GM12878 (cell line): ENCODE measurements around the gene DUS2. TPM values are rescaled to one million over a fixed set of nuclear protein-coding genes. Genes with fewer than 3 reads are reported as not detected.
A peak's percentile ranks its signal among the peaks of the same experiment; 100 is the strongest.

Experiments used
- ATAC-seq: fragments of 200-7000 bp; cut with Tn5 transposase; 3 replicates; pipeline ENCODE4 v1.9.1; 2020; ENCODE audit warnings: mild to moderate bottlenecking, moderate library complexity
- BruUV-seq: library from RNA; stranded (reverse); fragments of 400-500 nt; replicated peaks from 2 replicates; lab custom pipeline; 2021; lab: Mats Ljungman, UMichigan
- CTCF ChIA-PET: fragments of 300-600 bp; sonication (Branson Sonifier 250); formaldehyde crosslinking; extraction: SDS; loops from one replicate; lab custom pipeline; 2021; ENCODE audit warnings: inconsistent platforms; lab: Yijun Ruan, JAX
- POLR2A ChIA-PET: fragments of 350-600 bp; formaldehyde crosslinking; extraction: SDS; loops from one replicate; lab custom pipeline; 2021; ENCODE audit warnings: inconsistent platforms; lab: Charles Lee
- RAD21 ChIA-PET: fragments of 300-600 bp; sonication (Branson Sonifier 250); formaldehyde crosslinking; loops from one replicate; lab custom pipeline; 2023; ENCODE audit warnings: antibody characterized with exemption; ENCODE audit not compliant: unreplicated experiment; lab: Charles Lee
- SMC1A ChIA-PET: fragments of 300-600 bp; sonication (Branson Sonifier 250); formaldehyde crosslinking; loops from one replicate; lab custom pipeline; 2023; ENCODE audit not compliant: unreplicated experiment, uncharacterized antibody; lab: Charles Lee
- DNase-seq: peaks from one replicate; pipeline ENCODE4 v3.0.0-alpha.2; 2011; ENCODE audit warnings: low read depth, low spot score
- FAIRE-seq: peaks from 3 replicates; lab custom pipeline; 2011; peaks lifted over from hg19 to GRCh38; lab: Jason Lieb, UNC
- H2AFZ ChIP-seq: 2 replicates; pipeline ENCODE4 v1.6.0; 2011; ENCODE audit warnings: low read depth, low read length, control low read depth; ENCODE audit not compliant: control insufficient read depth
- H3K27ac ChIP-seq: 2 replicates; pipeline ENCODE4 v1.5.1; 2011; ENCODE audit warnings: control low read depth; ENCODE audit not compliant: control insufficient read depth, insufficient read depth
- H3K27me3 ChIP-seq, 2 experiments: replicated peaks in 1 of 2; 2 replicates each; pipeline versions ENCODE4 v1.6.0 to v1.6.1; 2011; ENCODE audit warnings: low read length in 1 of 2; ENCODE audit not compliant: control insufficient read depth in 2 of 2, insufficient read depth in 2 of 2
- H3K36me3 ChIP-seq, 2 experiments: 2 replicates each; pipeline ENCODE4 v1.5.1; 2011; ENCODE audit warnings: low read length in 1 of 2; ENCODE audit not compliant: control insufficient read depth in 2 of 2, insufficient read depth in 2 of 2
- H3K4me1 ChIP-seq: 2 replicates; pipeline ENCODE4 v1.6.1; 2011; ENCODE audit warnings: mild to moderate bottlenecking, low read length, moderate library complexity, mixed read lengths; ENCODE audit not compliant: control insufficient read depth, insufficient read depth
- H3K4me2 ChIP-seq: 2 replicates; pipeline ENCODE4 v1.6.0; 2011; ENCODE audit warnings: control low read depth; ENCODE audit not compliant: control insufficient read depth, insufficient read depth
- H3K4me3 ChIP-seq: fragments of 200-600 bp; sonication (generic); 2 replicates; pipeline ENCODE4 v1.5.1; 2016
- H3K79me2 ChIP-seq: 2 replicates; pipeline ENCODE4 v1.6.0; 2011; ENCODE audit warnings: low read length; ENCODE audit not compliant: control insufficient read depth, insufficient read depth
- H3K9ac ChIP-seq: 2 replicates; pipeline ENCODE4 v1.8.0; 2011; ENCODE audit warnings: low read length, control low read depth, mixed read lengths; ENCODE audit not compliant: control insufficient read depth, insufficient read depth
- H3K9me3 ChIP-seq: replicated peaks from 3 replicates; pipeline ENCODE4 v1.5.1; 2011; ENCODE audit warnings: mild to moderate bottlenecking, low read length; ENCODE audit not compliant: control insufficient read depth, insufficient read depth
- H4K20me1 ChIP-seq: 2 replicates; pipeline ENCODE4 v1.6.0; 2011; ENCODE audit not compliant: control insufficient read depth, insufficient read depth
- PML ChIP-seq: IDR thresholded peaks from 2 replicates; pipeline ENCODE4 v1.6.1; 2012; ENCODE audit warnings: low read length, inconsistent platforms
- RAD21 ChIP-seq: IDR thresholded peaks from 2 replicates; pipeline ENCODE4 v1.6.1; 2011; ENCODE audit warnings: mild to moderate bottlenecking, low read depth, low read length, moderate library complexity; ENCODE audit not compliant: insufficient read depth
- SMC3 ChIP-seq: IDR thresholded peaks from 2 replicates; pipeline ENCODE4 v1.6.1; 2011; ENCODE audit warnings: low read length, improper control_type of control experiment, borderline replicate concordance
- WGBS: methylation state at CpG from one replicate; pipeline ENCODE4 v1.1.6; 2016; ENCODE audit warnings: low lambda C conversion rate; ENCODE audit not compliant: insufficient replicate concordance, insufficient coverage; ENCODE audit errors: missing lambda C conversion rate; 5-methylcytosine and 5-hydroxymethylcytosine counted together
- in situ Hi-C: fragments of 300-500 bp; cut with MboI; formaldehyde crosslinking; loops from 9 replicates; pipeline ENCODE4 v1.14.3; 2018; ENCODE audit warnings: mixed read lengths
- intact Hi-C: fragments of 100-400 bp; cut with micrococcal nuclease; formaldehyde crosslinking; loops from one replicate; pipeline ENCODE4 v1.14.2; 2022; ENCODE audit not compliant: unreplicated experiment
- polyA plus RNA-seq, 11 experiments: library from polyadenylated mRNA; depleted of rRNA in 4 of 11; unstranded in 6 of 11; stranded (reverse) in 5 of 11; fragments of >200 nt; fragmentation: Nextera tagmentation in 4 of 11; fragmentation: Illumina TruSeq in 1 of 11; extraction: Ambion mirVana in 4 of 11; extraction: Trizol in 1 of 11; gene quantifications; 1 replicate in 1 of 11; 2 replicates in 10 of 11; pipeline versions ENCODE4 v1.2.1 to v1.2.3, GENCODE V29; 2011 to 2016; ENCODE audit warnings: inconsistent platforms in 2 of 11, missing spikeins in 2 of 11, low read depth in 1 of 11
- total RNA-seq, 4 experiments: library from RNA; depleted of rRNA in 3 of 4; stranded (reverse); fragments of >200 nt in 3 of 4; fragmentation: Illumina TruSeq in 1 of 4; extraction: Trizol in 1 of 4; gene quantifications; 2 replicates each; pipeline versions ENCODE4 v1.2.1 to v1.2.3, GENCODE V29; 2013 to 2021
- TF ChIP-seq, protein P1 (sequence below), 3 experiments: IDR thresholded peaks in 2 of 3; conservative IDR thresholded peaks in 1 of 3; 2 replicates each; pipeline ENCODE4 v1.5.1; 2011; ENCODE audit warnings: low read depth in 3 of 3, low read length in 3 of 3, mild to moderate bottlenecking in 3 of 3, control low read depth in 2 of 3, moderate library complexity in 2 of 3, inconsistent platforms in 1 of 3, mixed read lengths in 1 of 3; ENCODE audit not compliant: control insufficient read depth in 2 of 3, insufficient read depth in 1 of 3; ENCODE audit errors: extremely low read depth in 1 of 3

The DUS2 gene
- total and polyA plus RNA-seq, 10 of the 15 experiments (the other 5 are each of a cell fraction or from before 2014, with no cell fraction given), result 4.8 to 32.3 (median 25.5) TPM

DNA sequence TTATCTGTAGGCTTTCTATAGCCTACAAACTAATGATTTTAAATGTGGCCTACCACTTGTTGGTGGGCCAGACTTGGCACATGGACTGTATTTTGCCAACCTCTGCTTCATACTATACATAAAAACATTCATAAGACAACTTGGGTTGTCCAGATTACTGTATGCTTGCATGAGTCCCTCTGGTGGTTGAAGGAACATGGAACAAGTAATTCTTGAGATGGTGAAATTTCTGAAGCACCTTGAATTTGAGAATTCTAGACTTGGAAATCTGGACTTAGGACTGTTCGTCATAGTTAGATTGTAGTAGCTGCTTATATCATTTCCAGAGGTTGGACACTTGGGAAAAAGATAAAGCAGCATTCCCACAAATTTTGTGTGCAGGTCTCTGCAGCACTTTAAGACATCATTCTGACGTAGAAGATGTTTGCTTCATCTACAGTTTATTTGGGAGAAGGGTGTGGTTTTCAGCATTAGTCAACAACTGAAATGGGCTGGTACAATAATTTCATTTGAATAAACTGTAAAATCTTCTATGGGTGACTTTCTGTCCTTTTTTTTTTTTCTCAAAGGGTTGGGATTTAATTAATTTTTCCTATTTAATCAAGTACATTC is 93.3 kb downstream of the DUS2 start:
- peak; percentile 59 for ATAC-seq
- Histone ChIP-seq H3K4me1 (peaks cover 19% of the 10 kb centered on the region), H3K27me3 (no peaks in the 10 kb centered on the region)

More for the DNA sequence above, 93.3 kb downstream of the DUS2 start:
- 98% methylated on average over 2 of the region's 2 CpGs for WGBS
- FAIRE-seq, result no peak
- TF ChIP-seq RAD21 (peak; percentile 61), SMC3 (peak; percentile 34; the same call in 1 of the 2 replicates), PML (no peak)
- TF ChIP-seq, protein P1, sequence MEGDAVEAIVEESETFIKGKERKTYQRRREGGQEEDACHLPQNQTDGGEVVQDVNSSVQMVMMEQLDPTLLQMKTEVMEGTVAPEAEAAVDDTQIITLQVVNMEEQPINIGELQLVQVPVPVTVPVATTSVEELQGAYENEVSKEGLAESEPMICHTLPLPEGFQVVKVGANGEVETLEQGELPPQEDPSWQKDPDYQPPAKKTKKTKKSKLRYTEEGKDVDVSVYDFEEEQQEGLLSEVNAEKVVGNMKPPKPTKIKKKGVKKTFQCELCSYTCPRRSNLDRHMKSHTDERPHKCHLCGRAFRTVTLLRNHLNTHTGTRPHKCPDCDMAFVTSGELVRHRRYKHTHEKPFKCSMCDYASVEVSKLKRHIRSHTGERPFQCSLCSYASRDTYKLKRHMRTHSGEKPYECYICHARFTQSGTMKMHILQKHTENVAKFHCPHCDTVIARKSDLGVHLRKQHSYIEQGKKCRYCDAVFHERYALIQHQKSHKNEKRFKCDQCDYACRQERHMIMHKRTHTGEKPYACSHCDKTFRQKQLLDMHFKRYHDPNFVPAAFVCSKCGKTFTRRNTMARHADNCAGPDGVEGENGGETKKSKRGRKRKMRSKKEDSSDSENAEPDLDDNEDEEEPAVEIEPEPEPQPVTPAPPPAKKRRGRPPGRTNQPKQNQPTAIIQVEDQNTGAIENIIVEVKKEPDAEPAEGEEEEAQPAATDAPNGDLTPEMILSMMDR (IDR thresholded peaks at IDR 0.05 in 2 of 3, conservative IDR thresholded peaks at IDR 0.05 in 1 of 3; ENCODE audit: control insufficient read depth in 2 of 3, extremely low read depth in 1 of 3, insufficient read depth in 1 of 3, low read depth in 3 of 3, low read length in 3 of 3), result peak; percentile 47 to 58 (median 57); a peak in 5 of 6 replicates
- Histone ChIP-seq H3K9me3 (peaks cover 2% of the 10 kb centered on the region; the same call in 1 of the 3 replicates), H3K27ac (no peak overlapping the region), H3K36me3 (no peaks in the 10 kb centered on the region; a peak in 1 of 4 replicates), H3K4me3 (no peak overlapping the region), H3K9ac (no peak overlapping the region), H2AFZ (no peak overlapping the region), H4K20me1 (no peaks in the 10 kb centered on the region), H3K4me2 (no peak overlapping the region), H3K79me2 (peaks cover 53% of the 10 kb centered on the region)
- POLR2A ChIA-PET, result interaction anchor here (1.6 kb wide), 1 partner anchor 45 kb away, joined by 4 read pairs; no protein-coding TSS in a partner anchor
- in situ Hi-C loops (no loop called here), intact Hi-C loops (no loop called here)
- DNase-seq, result no peak
- RAD21 ChIA-PET, result interaction anchor here (1.0 to 1.3 kb wide), 2 partner anchors 22 to 230 kb away, joined by 3 to 4 read pairs; no protein-coding TSS in a partner anchor
- CTCF ChIA-PET, result interaction anchor here (1.0 to 5.4 kb wide), 5 partner anchors 22 to 111 kb away, joined by 4 to 58 read pairs (median 9); partner anchors contain the start of gene NFATC3
- BruUV-seq, result no TSS peak
- SMC1A ChIA-PET, result interaction anchor here (0.6 to 6.2 kb wide), 4 partner anchors 16 to 360 kb away, joined by 3 to 45 read pairs (median 30); partner anchors contain the start of gene NFATC3
